ENCODE results near the gene DGKD. TPM values are rescaled to one million over a fixed set of nuclear protein-coding genes. Genes with fewer than 3 reads are reported as not detected.

The DGKD gene
- total RNA-seq: 10.3 and 24.5 TPM in 2 replicates

- H3K4me3 ChIP-seq (ENCODE audit: low read depth, low read length): peak within 1 kb of the TSS; percentile 81
- DNase-seq (ENCODE audit: low read depth): no peak
- no peak for TF ChIP-seq CTCF (conservative IDR thresholded peaks at IDR 0.05; ENCODE audit: low read depth, low read length)
These were observed at the start of gene DGKD for GRCh38 chr2:233353769-233354499. Gene DGKD (plus strand): TSS chr2:233354494. CDS start chr2:233354519, 25 bp downstream.

GRCh38 chr2:233307565-233307964 lies 46.7 kb upstream of the DGKD start, which contains the start of gene SAG:
Gene SAG (plus strand): TSS chr2:233307816. CDS start chr2:233309190, 1,374 bp downstream.
- no peak for TF ChIP-seq CTCF (conservative IDR thresholded peaks at IDR 0.05; ENCODE audit: low read depth, low read length)
- DNase-seq (ENCODE audit: low read depth): no peak
- no peak within 1 kb of the TSS for H3K4me3 ChIP-seq (ENCODE audit: low read depth, low read length)

- no peak overlapping the region for H3K4me3 ChIP-seq (ENCODE audit: low read depth, low read length)
- DNase-seq (ENCODE audit: low read depth): no peak
- TF ChIP-seq CTCF (conservative IDR thresholded peaks at IDR 0.05; ENCODE audit: low read depth, low read length): no peak
These were observed 42.9 kb upstream of the DGKD start for GRCh38 chr2:233311241-233311926.

GRCh38 chr2:233312874-233313273 lies 41.4 kb upstream of the DGKD start:
- TF ChIP-seq CTCF (conservative IDR thresholded peaks at IDR 0.05; ENCODE audit: low read depth, low read length): no peak
- H3K4me3 ChIP-seq (ENCODE audit: low read depth, low read length): no peak overlapping the region
- no peak for DNase-seq (ENCODE audit: low read depth)

GRCh38 chr2:233314180-233314925 lies 39.9 kb upstream of the DGKD start:
- H3K4me3 ChIP-seq (ENCODE audit: low read depth, low read length): no peak overlapping the region
- no peak for TF ChIP-seq CTCF (conservative IDR thresholded peaks at IDR 0.05; ENCODE audit: low read depth, low read length)
- DNase-seq (ENCODE audit: low read depth): no peak

GRCh38 chr2:233317196-233317943 lies 36.9 kb upstream of the DGKD start:
- DNase-seq (ENCODE audit: low read depth): no peak
- H3K4me3 ChIP-seq (ENCODE audit: low read depth, low read length): no peak overlapping the region
- no peak for TF ChIP-seq CTCF (conservative IDR thresholded peaks at IDR 0.05; ENCODE audit: low read depth, low read length)
